HCT116 (cell line): ENCODE data around the gene CLIC4. TPM values are rescaled to one million over a fixed set of nuclear protein-coding genes. Genes with fewer than 3 reads are reported as not detected.

Source experiments
- ATAC-seq: fragments of 200-7000 bp; cut with Tn5 transposase; 2 replicates; pipeline ENCODE4 v1.9.1; 2020; ENCODE audit warnings: mild to moderate bottlenecking, moderate library complexity
- BruUV-seq: library from RNA; stranded (reverse); fragments of 400-500 nt; replicated peaks from 2 replicates; lab custom pipeline; 2021; lab: Mats Ljungman, UMichigan
- CTCF ChIA-PET: fragments of 300-600 bp; sonication (Branson Sonifier 250); formaldehyde crosslinking; loops from one replicate; lab custom pipeline; 2021; ENCODE audit warnings: antibody characterized with exemption; lab: Charles Lee
- POLR2A ChIA-PET: fragments of 300-600, 350-600 bp; sonication (Branson Sonifier 250); formaldehyde crosslinking; loops from one replicate; lab custom pipeline; 2021; ENCODE audit warnings: antibody characterized with exemption; lab: Charles Lee
- RAD21 ChIA-PET, 2 experiments: fragments of 300-600 bp; sonication (Branson Sonifier 250); formaldehyde crosslinking; loops; one replicate each; lab custom pipeline; 2023; ENCODE audit warnings: low total read pairs in 2 of 2; ENCODE audit not compliant: uncharacterized antibody in 2 of 2, unreplicated experiment in 2 of 2, low non-redundant PET in 1 of 2; lab: Charles Lee
- DNase-seq: peaks from one replicate; pipeline ENCODE4 v3.0.0-alpha.2; 2010; ENCODE audit warnings: low read depth, low spot score
- H2AFZ ChIP-seq: fragments of 200-600 bp; shearing (Covaris generic), sonication (generic); 2 replicates; pipeline ENCODE4 v1.6.1; 2017; ENCODE audit warnings: low read depth, mixed run types, mixed read lengths, antibody characterized with exemption, low read length; ENCODE audit not compliant: poor library complexity, severe bottlenecking
- H3K27ac ChIP-seq: 2 replicates; pipeline ENCODE4 v1.5.1; 2012; ENCODE audit warnings: low read depth, low read length
- H3K27me3 ChIP-seq: fragments of 200-600 bp; sonication (generic); 2 replicates; pipeline ENCODE4 v1.6.1; 2016; ENCODE audit warnings: mixed run types, low read length, mixed read lengths; ENCODE audit not compliant: insufficient read depth
- H3K36me3 ChIP-seq, 2 experiments: fragments of 200-500 bp in 1 of 2; fragments of 200-600 bp in 1 of 2; sonication (Bioruptor generic) in 1 of 2; sonication (generic) in 1 of 2; 2 replicates each; pipeline versions ENCODE4 v1.5.1 to v1.6.1; 2014 to 2016; ENCODE audit warnings: low read length in 2 of 2, inconsistent platforms in 1 of 2, mixed read lengths in 1 of 2, mixed run types in 1 of 2; ENCODE audit not compliant: insufficient read depth in 2 of 2, control insufficient read depth in 1 of 2
- H3K4me1 ChIP-seq, 2 experiments: fragments of 200-600 bp in 1 of 2; sonication (generic) in 1 of 2; 2 replicates each; pipeline versions ENCODE4 v1.5.1 to v1.6.1; 2012 to 2017; ENCODE audit warnings: low read length in 2 of 2, inconsistent platforms in 1 of 2, mild to moderate bottlenecking in 1 of 2, mixed read lengths in 1 of 2, mixed run types in 1 of 2, moderate library complexity in 1 of 2; ENCODE audit not compliant: insufficient read depth in 2 of 2, control insufficient read depth in 1 of 2
- H3K4me2 ChIP-seq: fragments of 200-600 bp; sonication (generic); 2 replicates; pipeline ENCODE4 v1.6.1; 2017; ENCODE audit warnings: mixed run types, low read length, mixed read lengths
- H3K4me3 ChIP-seq, 2 experiments: fragments of 200-600 bp in 1 of 2; sonication (generic) in 1 of 2; replicated peaks in 1 of 2; 2 replicates each; pipeline ENCODE4 v1.5.1; 2011 to 2016; ENCODE audit warnings: low read length in 2 of 2, control low read depth in 1 of 2, low read depth in 1 of 2, mild to moderate bottlenecking in 1 of 2, mixed read lengths in 1 of 2, mixed run types in 1 of 2
- H3K79me2 ChIP-seq: fragments of 200-600 bp; sonication (generic); 2 replicates; pipeline ENCODE4 v1.6.1; 2017; ENCODE audit warnings: mild to moderate bottlenecking, mixed run types, low read length, moderate library complexity, mixed read lengths; ENCODE audit not compliant: insufficient read depth
- H3K9ac ChIP-seq: fragments of 200-600 bp; sonication (generic); 2 replicates; pipeline ENCODE4 v1.6.1; 2016; ENCODE audit warnings: low read length, mixed read lengths
- H3K9me2 ChIP-seq: fragments of 200-600 bp; sonication (generic), shearing (Covaris generic); 2 replicates; pipeline ENCODE4 v1.6.1; 2017; ENCODE audit warnings: mixed run types, mild to moderate bottlenecking, moderate library complexity; ENCODE audit not compliant: insufficient read depth
- H3K9me3 ChIP-seq, 2 experiments: fragments of 200-500 bp in 1 of 2; fragments of 200-600 bp in 1 of 2; sonication (Bioruptor generic) in 1 of 2; sonication (generic) in 1 of 2; 2 replicates each; pipeline ENCODE4 v1.6.1; 2014 to 2017; ENCODE audit warnings: low read length in 2 of 2, mixed read lengths in 2 of 2, inconsistent platforms in 1 of 2, low read depth in 1 of 2, mild to moderate bottlenecking in 1 of 2, mixed run types in 1 of 2, moderate library complexity in 1 of 2; ENCODE audit not compliant: control insufficient read depth in 1 of 2, insufficient read depth in 1 of 2
- H4K20me1 ChIP-seq: fragments of 200-600 bp; sonication (generic), shearing (Covaris generic); 2 replicates; pipeline ENCODE4 v1.6.1; 2017; ENCODE audit warnings: mixed run types, mild to moderate bottlenecking, moderate library complexity; ENCODE audit not compliant: insufficient read depth
- EGR1 ChIP-seq: IDR thresholded peaks from 2 replicates; pipeline ENCODE4 v1.6.1; 2012; ENCODE audit warnings: low read depth
- EZH2 ChIP-seq: fragments of 200-600 bp; sonication (generic); IDR thresholded peaks from 2 replicates; pipeline ENCODE4 v1.6.1; 2017; ENCODE audit warnings: antibody characterized with exemption, mixed run types
- EZH2phosphoT487 ChIP-seq: fragments of 200-600 bp; IDR thresholded peaks from 2 replicates; pipeline ENCODE4 v1.6.1; 2018; ENCODE audit warnings: antibody characterized with exemption, borderline replicate concordance
- FOSL1 ChIP-seq: IDR thresholded peaks from 2 replicates; pipeline ENCODE4 v1.6.1; 2012; ENCODE audit warnings: low read depth
- JUND ChIP-seq: IDR thresholded peaks from 2 replicates; pipeline ENCODE4 v1.6.1; 2012
- POLR2AphosphoS5 ChIP-seq: IDR thresholded peaks from 2 replicates; pipeline ENCODE4 v1.6.1; 2011; ENCODE audit warnings: mild to moderate bottlenecking, low read depth, low read length, moderate library complexity
- RAD21 ChIP-seq: IDR thresholded peaks from 2 replicates; pipeline ENCODE4 v1.6.1; 2012; ENCODE audit warnings: low read depth, mild to moderate bottlenecking
- SP1 ChIP-seq: IDR thresholded peaks from 2 replicates; pipeline ENCODE4 v1.6.1; 2012; ENCODE audit warnings: low read depth
- YY1 ChIP-seq: IDR thresholded peaks from 2 replicates; pipeline ENCODE4 v1.6.1; 2011; ENCODE audit warnings: low read length, low read depth, moderate library complexity, mild to moderate bottlenecking; ENCODE audit not compliant: insufficient replicate concordance; ENCODE audit errors: extremely low read depth
- ZFX ChIP-seq: fragments of 450-650 bp; IDR thresholded peaks from 2 replicates; pipeline ENCODE4 v1.6.1; 2017
- intact Hi-C: fragments of 100-400 bp; cut with micrococcal nuclease; formaldehyde crosslinking; loops from 2 replicates; pipeline ENCODE4 v1.10.0; 2022
- total RNA-seq: library from RNA; stranded (reverse); gene quantifications from one replicate; pipeline ENCODE4 v1.2.1, GENCODE V29; 2021; ENCODE audit not compliant: unreplicated experiment
- TF ChIP-seq, protein P1 (sequence below): IDR thresholded peaks from 2 replicates; pipeline ENCODE4 v1.6.1; 2012
- TF ChIP-seq, protein P2 (sequence below), 3 experiments: fragments of 200-600 bp in 1 of 3; sonication (generic) in 1 of 3; IDR thresholded peaks in 2 of 3; conservative IDR thresholded peaks in 1 of 3; 2 replicates each; pipeline ENCODE4 v1.5.1; 2012 to 2017; ENCODE audit warnings: low read depth in 2 of 3, low read length in 2 of 3, antibody characterized with exemption in 1 of 3, borderline replicate concordance in 1 of 3, control low read depth in 1 of 3, mild to moderate bottlenecking in 1 of 3, mixed read lengths in 1 of 3, mixed run types in 1 of 3, moderate library complexity in 1 of 3; ENCODE audit not compliant: insufficient read depth in 1 of 3
- TF ChIP-seq, protein P3 (sequence below): IDR thresholded peaks from 2 replicates; pipeline ENCODE4 v1.6.1; 2012
- TF ChIP-seq, protein P4 (sequence below): IDR thresholded peaks from 2 replicates; pipeline ENCODE4 v1.6.1; 2012; ENCODE audit warnings: low read depth

Gene CLIC4
- total RNA-seq, 1 experiment from 2014 or later, result 77.2 TPM

DNA sequence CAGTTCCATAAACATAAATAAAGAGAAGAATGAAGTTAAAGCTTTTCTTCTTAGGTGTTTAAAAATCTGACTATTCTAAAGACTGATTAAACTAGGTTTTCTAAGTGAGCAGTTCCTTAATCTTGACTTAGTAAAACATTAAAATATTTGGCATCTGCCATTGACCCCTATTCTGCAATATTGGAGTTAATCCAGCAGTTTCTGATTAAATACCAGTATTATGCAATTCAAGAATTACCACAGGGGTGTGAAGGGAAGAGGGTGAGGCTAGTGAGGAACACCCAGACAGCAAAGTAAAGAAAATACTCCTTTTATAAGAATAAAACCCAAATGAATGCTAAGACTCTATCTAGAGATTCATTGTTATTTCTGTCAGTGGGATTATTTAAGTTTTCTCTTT lies 40.9 kb downstream of the CLIC4 start:
- no peak overlapping the region for H3K4me3 ChIP-seq
- H3K36me3 ChIP-seq, result no peaks in the 10 kb centered on the region
- no TSS peak for BruUV-seq
- H2AFZ ChIP-seq, result no peak overlapping the region
- TF ChIP-seq EZH2phosphoT487 (no peak), ZFX (no peak), SP1 (no peak), RAD21 (no peak), JUND (no peak)
- TF ChIP-seq, protein P1, sequence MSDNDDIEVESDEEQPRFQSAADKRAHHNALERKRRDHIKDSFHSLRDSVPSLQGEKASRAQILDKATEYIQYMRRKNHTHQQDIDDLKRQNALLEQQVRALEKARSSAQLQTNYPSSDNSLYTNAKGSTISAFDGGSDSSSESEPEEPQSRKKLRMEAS, result no peak
- H4K20me1 ChIP-seq, result no peaks in the 10 kb centered on the region
- ChIA-PET RAD21 (no interaction called here), CTCF (no interaction called here), POLR2A (no interaction called here)
- no peak for DNase-seq
- no peak overlapping the region for H3K27ac ChIP-seq
- no peak overlapping the region for H3K9ac ChIP-seq
- intact Hi-C loops, result no loop called here
- H3K27me3 ChIP-seq, result no peaks in the 10 kb centered on the region
- no peaks in the 10 kb centered on the region for H3K4me1 ChIP-seq
- peaks cover 5% of the 10 kb centered on the region; the same call in 1 of the 2 replicates for H3K79me2 ChIP-seq
- H3K9me3 ChIP-seq, result no peaks in the 10 kb centered on the region
- no peaks in the 10 kb centered on the region for H3K9me2 ChIP-seq
- H3K4me2 ChIP-seq, result no peak overlapping the region
- ATAC-seq, result no peak

DNA sequence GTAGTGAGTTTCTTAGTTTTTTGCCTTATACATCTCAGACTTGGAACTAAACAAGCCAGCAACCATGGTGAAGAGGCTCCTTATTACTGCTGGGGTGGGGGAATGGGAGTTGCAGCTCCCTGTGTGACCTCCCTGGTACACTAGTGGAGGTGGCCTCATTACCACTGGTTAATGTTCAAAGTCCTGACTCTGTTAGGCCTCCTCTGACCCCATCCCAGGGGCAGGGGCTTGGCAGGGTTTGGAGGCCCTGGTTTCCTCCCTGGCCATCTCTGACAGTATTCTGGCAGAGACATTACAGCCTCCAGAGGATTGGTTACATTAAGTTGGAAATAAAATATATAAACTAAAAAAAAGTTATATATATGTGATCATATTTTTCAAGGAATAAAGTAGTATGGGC lies 45.2 kb downstream of the CLIC4 start:
- Histone ChIP-seq H3K4me3 (no peak overlapping the region), H3K36me3 (no peaks in the 10 kb centered on the region), H3K4me2 (no peak overlapping the region), H4K20me1 (no peaks in the 10 kb centered on the region), H3K9me3 (no peaks in the 10 kb centered on the region), H3K9me2 (no peaks in the 10 kb centered on the region), H3K27me3 (no peaks in the 10 kb centered on the region), H3K4me1 (no peaks in the 10 kb centered on the region), H3K79me2 (0 out of 2 replicates have a peak, but pooled peaks cover 7% of the 10 kb centered on the region), H3K27ac (no peak overlapping the region), H2AFZ (no peak overlapping the region), H3K9ac (no peak overlapping the region)
- BruUV-seq, result no TSS peak
- ATAC-seq (no peak), DNase-seq (no peak)
- CTCF ChIA-PET, result no interaction called here
- POLR2A ChIA-PET, result no interaction called here
- intact Hi-C loops, result no loop called here
- RAD21 ChIA-PET, result no interaction called here
- TF ChIP-seq, protein P2, sequence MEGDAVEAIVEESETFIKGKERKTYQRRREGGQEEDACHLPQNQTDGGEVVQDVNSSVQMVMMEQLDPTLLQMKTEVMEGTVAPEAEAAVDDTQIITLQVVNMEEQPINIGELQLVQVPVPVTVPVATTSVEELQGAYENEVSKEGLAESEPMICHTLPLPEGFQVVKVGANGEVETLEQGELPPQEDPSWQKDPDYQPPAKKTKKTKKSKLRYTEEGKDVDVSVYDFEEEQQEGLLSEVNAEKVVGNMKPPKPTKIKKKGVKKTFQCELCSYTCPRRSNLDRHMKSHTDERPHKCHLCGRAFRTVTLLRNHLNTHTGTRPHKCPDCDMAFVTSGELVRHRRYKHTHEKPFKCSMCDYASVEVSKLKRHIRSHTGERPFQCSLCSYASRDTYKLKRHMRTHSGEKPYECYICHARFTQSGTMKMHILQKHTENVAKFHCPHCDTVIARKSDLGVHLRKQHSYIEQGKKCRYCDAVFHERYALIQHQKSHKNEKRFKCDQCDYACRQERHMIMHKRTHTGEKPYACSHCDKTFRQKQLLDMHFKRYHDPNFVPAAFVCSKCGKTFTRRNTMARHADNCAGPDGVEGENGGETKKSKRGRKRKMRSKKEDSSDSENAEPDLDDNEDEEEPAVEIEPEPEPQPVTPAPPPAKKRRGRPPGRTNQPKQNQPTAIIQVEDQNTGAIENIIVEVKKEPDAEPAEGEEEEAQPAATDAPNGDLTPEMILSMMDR (IDR thresholded peaks at IDR 0.05 in 2 of 3, conservative IDR thresholded peaks at IDR 0.05 in 1 of 3; ENCODE audit: borderline replicate concordance in 1 of 3, insufficient read depth in 1 of 3, low read depth in 2 of 3, low read length in 2 of 3), result no peak
- TF ChIP-seq ZFX (no peak), FOSL1 (no peak), YY1 (no peak), EZH2 (no peak), SP1 (no peak), POLR2AphosphoS5 (no peak), EGR1 (no peak)
- TF ChIP-seq, protein P1, result no peak
- TF ChIP-seq, protein P3, sequence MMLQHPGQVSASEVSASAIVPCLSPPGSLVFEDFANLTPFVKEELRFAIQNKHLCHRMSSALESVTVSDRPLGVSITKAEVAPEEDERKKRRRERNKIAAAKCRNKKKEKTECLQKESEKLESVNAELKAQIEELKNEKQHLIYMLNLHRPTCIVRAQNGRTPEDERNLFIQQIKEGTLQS, result no peak
- TF ChIP-seq, protein P4, sequence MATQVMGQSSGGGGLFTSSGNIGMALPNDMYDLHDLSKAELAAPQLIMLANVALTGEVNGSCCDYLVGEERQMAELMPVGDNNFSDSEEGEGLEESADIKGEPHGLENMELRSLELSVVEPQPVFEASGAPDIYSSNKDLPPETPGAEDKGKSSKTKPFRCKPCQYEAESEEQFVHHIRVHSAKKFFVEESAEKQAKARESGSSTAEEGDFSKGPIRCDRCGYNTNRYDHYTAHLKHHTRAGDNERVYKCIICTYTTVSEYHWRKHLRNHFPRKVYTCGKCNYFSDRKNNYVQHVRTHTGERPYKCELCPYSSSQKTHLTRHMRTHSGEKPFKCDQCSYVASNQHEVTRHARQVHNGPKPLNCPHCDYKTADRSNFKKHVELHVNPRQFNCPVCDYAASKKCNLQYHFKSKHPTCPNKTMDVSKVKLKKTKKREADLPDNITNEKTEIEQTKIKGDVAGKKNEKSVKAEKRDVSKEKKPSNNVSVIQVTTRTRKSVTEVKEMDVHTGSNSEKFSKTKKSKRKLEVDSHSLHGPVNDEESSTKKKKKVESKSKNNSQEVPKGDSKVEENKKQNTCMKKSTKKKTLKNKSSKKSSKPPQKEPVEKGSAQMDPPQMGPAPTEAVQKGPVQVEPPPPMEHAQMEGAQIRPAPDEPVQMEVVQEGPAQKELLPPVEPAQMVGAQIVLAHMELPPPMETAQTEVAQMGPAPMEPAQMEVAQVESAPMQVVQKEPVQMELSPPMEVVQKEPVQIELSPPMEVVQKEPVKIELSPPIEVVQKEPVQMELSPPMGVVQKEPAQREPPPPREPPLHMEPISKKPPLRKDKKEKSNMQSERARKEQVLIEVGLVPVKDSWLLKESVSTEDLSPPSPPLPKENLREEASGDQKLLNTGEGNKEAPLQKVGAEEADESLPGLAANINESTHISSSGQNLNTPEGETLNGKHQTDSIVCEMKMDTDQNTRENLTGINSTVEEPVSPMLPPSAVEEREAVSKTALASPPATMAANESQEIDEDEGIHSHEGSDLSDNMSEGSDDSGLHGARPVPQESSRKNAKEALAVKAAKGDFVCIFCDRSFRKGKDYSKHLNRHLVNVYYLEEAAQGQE, result no peak
